Measurements from ENCODE around the gene MTFR1L.

MTFR1L gene

GRCh38 chr1:25803368-25803767 lies 16.4 kb upstream of the MTFR1L start:
- Histone ChIP-seq H3K27ac (no peak overlapping the region), H3K4me1 (peaks cover 78 to 91% (median 88%) of the 10 kb centered on the region in 10 experiments), H3K9me3 (replicated peaks in 1 of 11) (no peaks in the 10 kb centered on the region), H3K4me3 (no peak overlapping the region), H3K27me3 (no peaks in the 10 kb centered on the region), H3K9ac (no peak overlapping the region), H3K36me3 (peaks cover 0 to 18% (median 3%) of the 10 kb centered on the region in 11 experiments; a peak in 9 of 22 replicates), H4K20me1 (peaks cover 10 to 56% (median 20%) of the 10 kb centered on the region in 11 experiments; a peak in 15 of 22 replicates), H3K4me2 (peak overlapping the region; percentile 46 to 100 (median 95); a peak in 21 of 22 replicates)
- TF ChIP-seq Cebpa-rat (IDR thresholded peaks at IDR 0.05), result no peak

- no peaks in the 10 kb centered on the region for H3K27me3 ChIP-seq
- H4K20me1 ChIP-seq, result peaks cover 13 to 65% (median 29%) of the 10 kb centered on the region in 11 experiments; a peak in 16 of 22 replicates
- H3K4me2 ChIP-seq, result peak overlapping the region; percentile 46 to 99 (median 81)
- H3K4me1 ChIP-seq, result peaks cover 88 to 93% (median 92%) of the 10 kb centered on the region in 10 experiments
- no peak for TF ChIP-seq Cebpa-rat (IDR thresholded peaks at IDR 0.05)
- peak overlapping the region in 5 of 11 experiments; percentile 0 to 25 (median 4); a peak in 3 of 22 replicates for H3K9ac ChIP-seq
- no peaks in the 10 kb centered on the region for H3K9me3 ChIP-seq (replicated peaks in 1 of 11)
- H3K27ac ChIP-seq, result peak overlapping the region in 1 of 11 experiments; percentile 10; a peak in 2 of 22 replicates
- no peak overlapping the region for H3K4me3 ChIP-seq
- peaks cover 0 to 24% (median 3%) of the 10 kb centered on the region in 11 experiments; a peak in 10 of 22 replicates for H3K36me3 ChIP-seq
These were observed 15.3 kb upstream of the MTFR1L start for GRCh38 chr1:25804244-25804963.

GRCh38 chr1:25804964-25805862 lies 14.5 kb upstream of the MTFR1L start:
- Histone ChIP-seq H3K27ac (peak overlapping the region in 2 of 11 experiments; percentile 6 to 10; a peak in 3 of 22 replicates), H3K9ac (peak overlapping the region in 4 of 11 experiments; percentile 0 to 13 (median 6); a peak in 1 of 22 replicates)
- TF ChIP-seq Cebpa-rat (IDR thresholded peaks at IDR 0.05), result no peak

GRCh38 chr1:25805863-25806225 lies 13.9 kb upstream of the MTFR1L start:
- Histone ChIP-seq H3K4me1 (peaks cover 93 to 100% (median 98%) of the 10 kb centered on the region in 10 experiments), H3K9me3 (replicated peaks in 1 of 11) (no peaks in the 10 kb centered on the region), H3K4me2 (peak overlapping the region; percentile 41 to 81 (median 63)), H3K27ac (peak overlapping the region in 1 of 11 experiments; percentile 6; a peak in 1 of 22 replicates), H4K20me1 (peaks cover 14 to 78% (median 40%) of the 10 kb centered on the region in 11 experiments; a peak in 17 of 22 replicates), H3K9ac (peak overlapping the region in 2 of 11 experiments; percentile 13 to 24; a peak in 1 of 22 replicates), H3K27me3 (no peaks in the 10 kb centered on the region), H3K4me3 (no peak overlapping the region; a peak in 1 of 20 replicates), H3K36me3 (peaks cover 0 to 24% (median 3%) of the 10 kb centered on the region in 11 experiments; a peak in 10 of 22 replicates)
- TF ChIP-seq Cebpa-rat (IDR thresholded peaks at IDR 0.05), result no peak

More at GRCh38 chr1:25804964-25805862, 14.5 kb upstream of the MTFR1L start:
- Histone ChIP-seq H3K4me1 (peaks cover 91 to 97% (median 95%) of the 10 kb centered on the region in 10 experiments), H3K27me3 (no peaks in the 10 kb centered on the region), H4K20me1 (peaks cover 14 to 72% (median 35%) of the 10 kb centered on the region in 11 experiments; a peak in 17 of 22 replicates), H3K36me3 (peaks cover 0 to 24% (median 3%) of the 10 kb centered on the region in 11 experiments; a peak in 10 of 22 replicates), H3K4me2 (peak overlapping the region; percentile 41 to 81 (median 63)), H3K9me3 (replicated peaks in 1 of 11) (no peaks in the 10 kb centered on the region), H3K4me3 (no peak overlapping the region; a peak in 1 of 20 replicates)

GRCh38 chr1:25806418-25806817 lies 13.3 kb upstream of the MTFR1L start:
- Histone ChIP-seq H3K9ac (no peak overlapping the region), H3K9me3 (replicated peaks in 1 of 11) (no peaks in the 10 kb centered on the region), H3K36me3 (peaks cover 1 to 25% (median 7%) of the 10 kb centered on the region in 11 experiments; a peak in 19 of 22 replicates), H4K20me1 (peaks cover 14 to 84% (median 40%) of the 10 kb centered on the region in 11 experiments; a peak in 17 of 22 replicates), H3K27me3 (no peaks in the 10 kb centered on the region), H3K4me1 (peaks cover 92 to 99% (median 96%) of the 10 kb centered on the region in 10 experiments), H3K4me2 (peak overlapping the region in 10 of 11 experiments; percentile 41 to 81 (median 64); a peak in 19 of 22 replicates), H3K27ac (no peak overlapping the region), H3K4me3 (no peak overlapping the region)
- TF ChIP-seq Cebpa-rat (IDR thresholded peaks at IDR 0.05), result no peak

GRCh38 chr1:25807480-25808390 lies 12.0 kb upstream of the MTFR1L start:
- no peak overlapping the region; a peak in 1 of 22 replicates for H3K9ac ChIP-seq
- peak overlapping the region in 2 of 11 experiments; percentile 8 to 18; a peak in 1 of 22 replicates for H3K27ac ChIP-seq
- H3K27me3 ChIP-seq, result no peaks in the 10 kb centered on the region
- peaks cover 80 to 86% (median 83%) of the 10 kb centered on the region in 10 experiments for H3K4me1 ChIP-seq
- H3K9me3 ChIP-seq (replicated peaks in 1 of 11), result no peaks in the 10 kb centered on the region
- peaks cover 5 to 37% (median 14%) of the 10 kb centered on the region in 11 experiments; a peak in 19 of 22 replicates for H3K36me3 ChIP-seq
- H4K20me1 ChIP-seq, result peaks cover 14 to 78% (median 40%) of the 10 kb centered on the region in 11 experiments; a peak in 17 of 22 replicates
- H3K4me2 ChIP-seq, result peak overlapping the region; percentile 79 to 93 (median 87); a peak in 21 of 22 replicates
- H3K4me3 ChIP-seq, result no peak overlapping the region
- no peak for TF ChIP-seq Cebpa-rat (IDR thresholded peaks at IDR 0.05)

GRCh38 chr1:25808481-25809244 lies 11.1 kb upstream of the MTFR1L start:
- Histone ChIP-seq H3K9me3 (replicated peaks in 1 of 11) (no peaks in the 10 kb centered on the region), H3K27ac (peak overlapping the region in 9 of 11 experiments; percentile 51 to 76 (median 70); a peak in 18 of 22 replicates), H4K20me1 (peaks cover 14 to 80% (median 38%) of the 10 kb centered on the region in 11 experiments; a peak in 17 of 22 replicates), H3K4me3 (peak overlapping the region in 4 of 10 experiments; percentile 16 to 53 (median 26); a peak in 6 of 20 replicates), H3K4me1 (peaks cover 72 to 77% (median 74%) of the 10 kb centered on the region in 10 experiments), H3K9ac (peak overlapping the region in 9 of 11 experiments; percentile 39 to 62 (median 51); a peak in 16 of 22 replicates), H3K4me2 (peak overlapping the region; percentile 79 to 93 (median 87)), H3K36me3 (peaks cover 5 to 45% (median 20%) of the 10 kb centered on the region in 11 experiments; a peak in 20 of 22 replicates), H3K27me3 (no peaks in the 10 kb centered on the region)
- no peak for TF ChIP-seq Cebpa-rat (IDR thresholded peaks at IDR 0.05)
